HepG2 (cell line): ENCODE measurements around the gene SSR2. TPM values are rescaled to one million over a fixed set of nuclear protein-coding genes. Genes with fewer than 3 reads are reported as not detected.
A peak's percentile ranks its signal among the peaks of the same experiment; 100 is the strongest.

Experiments
- CCAR2 ChIP-seq: fragments of 200-400 bp; formaldehyde crosslinking; optimal IDR thresholded peaks from 2 replicates; pipeline ENCODE3; 2018; ENCODE audit warnings: low read depth, mild to moderate bottlenecking, low read length, moderate library complexity
- HNRNPLL ChIP-seq: fragments of 200-400 bp; formaldehyde crosslinking; IDR thresholded peaks from 2 replicates; pipeline ENCODE4 v1.6.1; 2017; ENCODE audit warnings: mild to moderate bottlenecking, low read depth, low read length; ENCODE audit not compliant: poor library complexity, severe bottlenecking
- KLF12 ChIP-seq: sonication (generic); formaldehyde crosslinking; IDR thresholded peaks from 2 replicates; pipeline ENCODE4 v1.4.0; 2020; ENCODE audit warnings: missing genetic modification reagents, borderline replicate concordance
- MAZ ChIP-seq, 2 experiments: sonication (generic) in 1 of 2; formaldehyde crosslinking in 1 of 2; IDR thresholded peaks; 2 replicates each; pipeline versions ENCODE4 v1.5.0 to v1.6.1; 2012 to 2020; ENCODE audit warnings: low read depth in 2 of 2, mild to moderate bottlenecking in 2 of 2, borderline replicate concordance in 1 of 2, improper control_type of control experiment in 1 of 2, low read length in 1 of 2, missing genetic modification reagents in 1 of 2, moderate library complexity in 1 of 2
- MED13 ChIP-seq: sonication (generic); formaldehyde crosslinking; IDR thresholded peaks from 2 replicates; pipeline ENCODE4 v1.5.0; 2020; ENCODE audit warnings: missing genetic modification reagents
- PHF8 ChIP-seq: sonication (generic); formaldehyde crosslinking; IDR thresholded peaks from 2 replicates; pipeline ENCODE4 v1.5.0; 2020; ENCODE audit warnings: missing genetic modification reagents
- SNAI1 ChIP-seq: sonication (generic); formaldehyde crosslinking; IDR thresholded peaks from 2 replicates; pipeline ENCODE4 v1.5.0; 2020; ENCODE audit warnings: mild to moderate bottlenecking, missing genetic modification reagents, borderline replicate concordance
- SOX6 ChIP-seq, 2 experiments: fragments of 450-650 bp in 1 of 2; sonication (generic) in 1 of 2; formaldehyde crosslinking in 1 of 2; IDR thresholded peaks; 2 replicates each; pipeline versions ENCODE4 v1.4.0 to v1.6.1; 2017 to 2020; ENCODE audit warnings: antibody characterized with exemption in 1 of 2, mild to moderate bottlenecking in 1 of 2, missing genetic modification reagents in 1 of 2
- ZNF296 ChIP-seq: sonication (generic); formaldehyde crosslinking; conservative IDR thresholded peaks from 2 replicates; pipeline ENCODE4 v1.5.0; 2020; ENCODE audit warnings: mild to moderate bottlenecking, missing genetic modification reagents
- ZNF3 ChIP-seq: IDR thresholded peaks from 2 replicates; pipeline ENCODE4 v1.7.0; 2017; ENCODE audit warnings: inconsistent platforms
- ZNF564 ChIP-seq: sonication (generic); formaldehyde crosslinking; IDR thresholded peaks from 2 replicates; pipeline ENCODE4 v1.8.1; 2023; ENCODE audit warnings: mild to moderate bottlenecking, missing genetic modification reagents
- ZNF724P ChIP-seq: sonication (generic); formaldehyde crosslinking; IDR thresholded peaks from 2 replicates; pipeline ENCODE4 v1.8.0; 2022; ENCODE audit warnings: missing genetic modification reagents, borderline replicate concordance
- polyA plus RNA-seq, 8 experiments: library from polyadenylated mRNA; depleted of rRNA in 3 of 8; stranded (reverse) in 7 of 8; unstranded in 1 of 8; fragments of >200 nt; fragmentation: Illumina TruSeq in 4 of 8; extraction: Trizol in 4 of 8; gene quantifications; 2 replicates each; pipeline versions ENCODE4 v1.2.1 to v1.2.3, GENCODE V29; 2011 to 2016; ENCODE audit warnings: low read depth in 4 of 8, missing spikeins in 1 of 8, mixed read lengths in 1 of 8; ENCODE audit not compliant: insufficient read depth in 1 of 8
- total RNA-seq, 5 experiments: library from RNA; depleted of rRNA; stranded (reverse); fragments of >200 nt; fragmentation: Illumina TruSeq; extraction: Trizol; gene quantifications; 2 replicates each; pipeline ENCODE4 v1.2.3, GENCODE V29; 2016; ENCODE audit warnings: low read depth in 1 of 5
- TF ChIP-seq, protein P1 (sequence below), 2 experiments: sonication (generic) in 1 of 2; formaldehyde crosslinking in 1 of 2; IDR thresholded peaks; 2 replicates each; pipeline versions ENCODE4 v1.6.1 to v1.9.0; 2014 to 2022; ENCODE audit warnings: antibody characterized with exemption in 1 of 2, borderline replicate concordance in 1 of 2, inconsistent platforms in 1 of 2, low read depth in 1 of 2, missing genetic modification reagents in 1 of 2
- TF ChIP-seq, protein P2 (sequence below): sonication (generic); formaldehyde crosslinking; IDR thresholded peaks from 2 replicates; pipeline ENCODE4 v1.4.0; 2020; ENCODE audit warnings: missing genetic modification reagents

The SSR2 gene
- total and polyA plus RNA-seq, 2 of the 13 experiments (the other 11 are each of a cell fraction or from before 2014, with no cell fraction given), result 284 to 461 TPM

DNA sequence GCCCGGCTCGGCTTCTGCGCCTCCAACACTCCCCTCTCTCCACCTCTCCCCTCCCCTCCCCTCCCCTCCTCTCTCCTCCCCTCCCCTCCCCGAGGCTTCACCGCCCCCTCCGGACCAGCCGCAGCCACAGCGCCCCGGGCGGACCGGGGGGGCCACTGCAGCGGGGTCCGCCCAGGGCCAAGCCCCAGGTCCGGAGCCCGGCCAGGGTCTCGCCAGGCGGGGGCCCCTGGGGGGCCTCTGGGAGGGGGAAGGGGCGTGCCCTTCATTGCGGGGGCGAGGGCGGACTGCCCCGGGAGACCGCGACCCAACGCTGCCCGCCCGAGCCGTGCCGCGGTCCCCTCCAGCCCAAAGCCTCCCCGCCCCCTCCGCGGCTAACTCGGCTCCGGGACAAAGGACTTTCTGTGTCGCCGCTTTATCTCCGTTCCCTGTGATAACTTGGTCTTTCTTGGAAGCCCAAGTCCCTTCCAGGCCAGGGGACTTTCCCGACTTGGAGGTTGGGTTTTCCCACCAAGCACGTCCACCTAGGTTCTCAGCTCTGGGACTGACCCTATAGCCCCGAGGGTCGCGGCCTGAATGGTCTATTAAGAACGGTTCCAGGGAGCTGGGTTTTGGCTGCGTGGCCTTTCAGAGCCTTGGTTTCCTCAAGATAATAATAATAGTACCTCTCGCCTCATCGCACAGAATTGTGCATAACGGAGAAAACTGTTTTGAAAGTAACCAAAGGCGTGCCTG lies 33.2 kb upstream of the SSR2 start, which contains the start of gene UBQLN4 (continued):
- TF ChIP-seq, protein P1, sequence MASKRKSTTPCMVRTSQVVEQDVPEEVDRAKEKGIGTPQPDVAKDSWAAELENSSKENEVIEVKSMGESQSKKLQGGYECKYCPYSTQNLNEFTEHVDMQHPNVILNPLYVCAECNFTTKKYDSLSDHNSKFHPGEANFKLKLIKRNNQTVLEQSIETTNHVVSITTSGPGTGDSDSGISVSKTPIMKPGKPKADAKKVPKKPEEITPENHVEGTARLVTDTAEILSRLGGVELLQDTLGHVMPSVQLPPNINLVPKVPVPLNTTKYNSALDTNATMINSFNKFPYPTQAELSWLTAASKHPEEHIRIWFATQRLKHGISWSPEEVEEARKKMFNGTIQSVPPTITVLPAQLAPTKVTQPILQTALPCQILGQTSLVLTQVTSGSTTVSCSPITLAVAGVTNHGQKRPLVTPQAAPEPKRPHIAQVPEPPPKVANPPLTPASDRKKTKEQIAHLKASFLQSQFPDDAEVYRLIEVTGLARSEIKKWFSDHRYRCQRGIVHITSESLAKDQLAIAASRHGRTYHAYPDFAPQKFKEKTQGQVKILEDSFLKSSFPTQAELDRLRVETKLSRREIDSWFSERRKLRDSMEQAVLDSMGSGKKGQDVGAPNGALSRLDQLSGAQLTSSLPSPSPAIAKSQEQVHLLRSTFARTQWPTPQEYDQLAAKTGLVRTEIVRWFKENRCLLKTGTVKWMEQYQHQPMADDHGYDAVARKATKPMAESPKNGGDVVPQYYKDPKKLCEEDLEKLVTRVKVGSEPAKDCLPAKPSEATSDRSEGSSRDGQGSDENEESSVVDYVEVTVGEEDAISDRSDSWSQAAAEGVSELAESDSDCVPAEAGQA (IDR thresholded peaks at IDR 0.05; ENCODE audit: low read depth), result no peak
- TF ChIP-seq, protein P1 (CRISPR knock-in tag; IDR thresholded peaks at IDR 0.05; ENCODE audit: borderline replicate concordance), result no peak
- TF ChIP-seq SNAI1 (CRISPR knock-in tag), result 0 out of 2 replicates have a peak, but pooled peaks have one; percentile 58
- TF ChIP-seq ZNF3 (CRISPR knock-in tag), result no peak
- no peak for TF ChIP-seq HNRNPLL
- no peak for TF ChIP-seq MED13 (CRISPR knock-in tag)
- no peak for TF ChIP-seq ZNF564
- TF ChIP-seq SOX6 (IDR thresholded peaks at IDR 0.05), result no peak
- TF ChIP-seq SOX6 (CRISPR knock-in tag; IDR thresholded peaks at IDR 0.05), result 0 out of 2 replicates have a peak, but pooled peaks have one; percentile 1
- peak; percentile 90 for TF ChIP-seq MAZ (IDR thresholded peaks at IDR 0.05; ENCODE audit: borderline replicate concordance, low read depth, low read length)
- TF ChIP-seq MAZ (CRISPR knock-in tag; IDR thresholded peaks at IDR 0.05; ENCODE audit: low read depth), result no peak; the same call in 1 of the 2 replicates
- no peak for TF ChIP-seq PHF8
- TF ChIP-seq ZNF724P (CRISPR knock-in tag), result no peak
- TF ChIP-seq ZNF296, result peak; percentile 62; the same call in 1 of the 2 replicates
- no peak for TF ChIP-seq CCAR2
- TF ChIP-seq, protein P2, sequence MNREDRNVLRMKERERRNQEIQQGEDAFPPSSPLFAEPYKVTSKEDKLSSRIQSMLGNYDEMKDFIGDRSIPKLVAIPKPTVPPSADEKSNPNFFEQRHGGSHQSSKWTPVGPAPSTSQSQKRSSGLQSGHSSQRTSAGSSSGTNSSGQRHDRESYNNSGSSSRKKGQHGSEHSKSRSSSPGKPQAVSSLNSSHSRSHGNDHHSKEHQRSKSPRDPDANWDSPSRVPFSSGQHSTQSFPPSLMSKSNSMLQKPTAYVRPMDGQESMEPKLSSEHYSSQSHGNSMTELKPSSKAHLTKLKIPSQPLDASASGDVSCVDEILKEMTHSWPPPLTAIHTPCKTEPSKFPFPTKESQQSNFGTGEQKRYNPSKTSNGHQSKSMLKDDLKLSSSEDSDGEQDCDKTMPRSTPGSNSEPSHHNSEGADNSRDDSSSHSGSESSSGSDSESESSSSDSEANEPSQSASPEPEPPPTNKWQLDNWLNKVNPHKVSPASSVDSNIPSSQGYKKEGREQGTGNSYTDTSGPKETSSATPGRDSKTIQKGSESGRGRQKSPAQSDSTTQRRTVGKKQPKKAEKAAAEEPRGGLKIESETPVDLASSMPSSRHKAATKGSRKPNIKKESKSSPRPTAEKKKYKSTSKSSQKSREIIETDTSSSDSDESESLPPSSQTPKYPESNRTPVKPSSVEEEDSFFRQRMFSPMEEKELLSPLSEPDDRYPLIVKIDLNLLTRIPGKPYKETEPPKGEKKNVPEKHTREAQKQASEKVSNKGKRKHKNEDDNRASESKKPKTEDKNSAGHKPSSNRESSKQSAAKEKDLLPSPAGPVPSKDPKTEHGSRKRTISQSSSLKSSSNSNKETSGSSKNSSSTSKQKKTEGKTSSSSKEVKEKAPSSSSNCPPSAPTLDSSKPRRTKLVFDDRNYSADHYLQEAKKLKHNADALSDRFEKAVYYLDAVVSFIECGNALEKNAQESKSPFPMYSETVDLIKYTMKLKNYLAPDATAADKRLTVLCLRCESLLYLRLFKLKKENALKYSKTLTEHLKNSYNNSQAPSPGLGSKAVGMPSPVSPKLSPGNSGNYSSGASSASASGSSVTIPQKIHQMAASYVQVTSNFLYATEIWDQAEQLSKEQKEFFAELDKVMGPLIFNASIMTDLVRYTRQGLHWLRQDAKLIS, result 0 out of 2 replicates have a peak, but pooled peaks have one; percentile 29
- no peak for TF ChIP-seq KLF12 (CRISPR knock-in tag)
